SU-DHL-6 (cell line): Measurements from ENCODE around the gene MYLK4.

Source experiments
- H2AFZ ChIP-seq: fragments of 200-600 bp; sonication (generic); 2 replicates; pipeline ENCODE4 v1.6.1; 2014; ENCODE audit warnings: low read depth, mild to moderate bottlenecking, moderate library complexity, mixed read lengths, antibody characterized with exemption, low read length; ENCODE audit not compliant: severe bottlenecking
- H3F3A ChIP-seq: fragments of 200-600 bp; shearing (Covaris generic); 2 replicates; pipeline ENCODE4 v1.6.0; 2016; ENCODE audit warnings: antibody characterized with exemption, mild to moderate bottlenecking; ENCODE audit not compliant: insufficient read depth
- H3K27ac ChIP-seq: fragments of 200-600 bp; sonication (generic); 2 replicates; pipeline ENCODE4 v1.5.1; 2016; ENCODE audit warnings: low read depth, mild to moderate bottlenecking, low read length, moderate library complexity, mixed read lengths
- H3K27me3 ChIP-seq: fragments of 200-600 bp; sonication (generic), shearing (Covaris generic); 2 replicates; pipeline ENCODE4 v1.6.0; 2014; ENCODE audit warnings: mild to moderate bottlenecking, low read length
- H3K36me3 ChIP-seq: fragments of 200-600 bp; sonication (generic); 2 replicates; pipeline ENCODE4 v1.6.1; 2014; ENCODE audit warnings: mild to moderate bottlenecking, low read length, mixed read lengths
- H3K4me2 ChIP-seq: fragments of 300-600, 200-600 bp; shearing (Covaris generic), sonication (generic); 2 replicates; pipeline ENCODE4 v1.6.0; 2014; ENCODE audit warnings: low read length, low read depth, mild to moderate bottlenecking; ENCODE audit not compliant: poor library complexity, severe bottlenecking
- H3K4me3 ChIP-seq: fragments of 200-600 bp; sonication (generic); 2 replicates; pipeline ENCODE4 v1.5.1; 2014; ENCODE audit warnings: antibody characterized with exemption, low read length, mild to moderate bottlenecking, mixed read lengths; ENCODE audit not compliant: insufficient read depth, poor library complexity, severe bottlenecking
- H3K79me2 ChIP-seq: fragments of 200-600 bp; sonication (generic); 2 replicates; pipeline ENCODE4 v1.6.1; 2014; ENCODE audit warnings: mild to moderate bottlenecking, low read length, moderate library complexity; ENCODE audit not compliant: insufficient read depth
- H3K9ac ChIP-seq: fragments of 200-600 bp; sonication (generic); 2 replicates; pipeline ENCODE4 v1.7.0; 2014; ENCODE audit warnings: mild to moderate bottlenecking, low read length
- H3K9me2 ChIP-seq: fragments of 200-600 bp; sonication (generic); replicated peaks from 2 replicates; pipeline ENCODE4 v1.6.1; 2014; ENCODE audit warnings: low read length; ENCODE audit not compliant: insufficient read depth
- H3K9me3 ChIP-seq: fragments of 200-600 bp; sonication (generic); 2 replicates; pipeline ENCODE4 v1.6.1; 2014; ENCODE audit warnings: low read length, mixed read lengths; ENCODE audit not compliant: insufficient read depth
- H4K20me1 ChIP-seq: fragments of 200-600 bp; sonication (generic); 2 replicates; pipeline ENCODE4 v1.6.1; 2014; ENCODE audit warnings: low read depth, mild to moderate bottlenecking, antibody characterized with exemption, low read length, moderate library complexity, mixed read lengths
- CTCF ChIP-seq: fragments of 200-600 bp; sonication (generic); IDR thresholded peaks from one replicate; pipeline ENCODE4 v1.5.1; 2017; ENCODE audit warnings: antibody characterized with exemption, mild to moderate bottlenecking, low read length, moderate library complexity; ENCODE audit not compliant: insufficient read depth, poor library complexity, severe bottlenecking
- EZH2phosphoT487 ChIP-seq: fragments of 200-600 bp; sonication (generic), shearing (Covaris generic); conservative IDR thresholded peaks from 2 replicates; pipeline ENCODE4 v1.6.1; 2018; ENCODE audit warnings: mild to moderate bottlenecking, antibody characterized with exemption, low read length, moderate library complexity, mixed read lengths

The MYLK4 gene

DNA sequence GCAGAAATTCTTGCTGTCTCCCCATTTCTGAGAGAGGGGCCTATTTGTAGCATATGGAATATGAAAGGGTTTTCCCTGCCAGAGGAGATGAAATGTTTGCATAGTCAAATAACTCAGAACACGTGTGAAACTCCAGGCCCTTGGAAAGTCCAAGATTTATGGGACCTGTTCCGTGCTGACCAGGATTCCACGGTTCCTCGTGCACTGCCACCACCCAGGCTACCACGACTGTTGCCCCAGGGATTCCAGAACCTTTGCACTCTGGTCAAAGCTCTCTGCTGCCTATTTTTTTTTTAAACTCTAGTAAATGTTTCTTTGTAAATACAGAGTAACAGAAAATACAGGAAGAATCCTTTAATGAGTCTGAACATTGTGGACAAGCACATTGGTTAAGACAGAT is 35.0 kb downstream of the MYLK4 start:
- no peak overlapping the region for H3K9ac ChIP-seq
- H3K79me2 ChIP-seq, result no peaks in the 10 kb centered on the region
- H3K9me3 ChIP-seq, result peaks cover 15% of the 10 kb centered on the region; the same call in 1 of the 2 replicates
- no peaks in the 10 kb centered on the region for H3K36me3 ChIP-seq
- H3K27ac ChIP-seq, result no peak overlapping the region
- H3K27me3 ChIP-seq, result peaks cover 4% of the 10 kb centered on the region; the same call in 1 of the 2 replicates
- H3K4me2 ChIP-seq, result no peak overlapping the region
- H4K20me1 ChIP-seq, result no peaks in the 10 kb centered on the region
- H3K4me3 ChIP-seq, result no peak overlapping the region
- no peak overlapping the region for H2AFZ ChIP-seq
- TF ChIP-seq EZH2phosphoT487 (no peak), CTCF (no peak)
- no peaks in the 10 kb centered on the region for H3K9me2 ChIP-seq
- no peaks in the 10 kb centered on the region for H3F3A ChIP-seq

DNA sequence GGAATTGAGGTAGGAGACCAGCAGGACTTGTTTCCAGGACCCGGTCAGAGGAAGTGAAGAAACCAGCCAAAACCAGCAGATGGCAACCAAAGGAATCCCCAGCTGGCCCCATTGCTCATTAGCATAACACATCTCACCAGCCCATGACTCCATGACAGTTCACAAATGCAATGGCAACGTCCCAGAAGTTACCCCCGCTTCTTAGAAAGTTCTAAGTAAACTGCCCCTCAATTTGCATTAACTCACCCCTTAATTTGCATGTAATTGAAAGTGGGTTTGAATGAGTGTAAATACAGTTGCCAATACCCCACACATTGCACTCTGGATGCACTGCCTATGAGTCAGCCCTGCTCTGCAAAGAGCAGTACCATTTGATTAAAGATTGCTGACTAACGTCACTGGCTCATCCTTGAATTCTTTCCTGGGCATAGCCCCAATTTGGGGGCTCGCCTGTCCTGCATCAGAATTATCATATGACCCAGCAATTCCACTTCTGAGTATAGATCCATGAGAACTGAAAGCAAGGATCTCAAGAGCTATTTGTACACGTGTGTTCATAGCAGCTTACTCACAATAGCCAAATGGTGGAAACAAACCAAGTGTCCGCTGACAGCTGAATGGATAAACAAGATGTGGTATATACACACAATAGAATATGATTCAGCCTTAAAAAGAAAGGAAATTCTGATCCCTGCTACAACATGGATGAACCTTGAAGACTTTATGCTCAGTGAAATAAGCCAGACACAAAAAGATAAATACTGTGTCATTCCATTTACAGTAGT is 36.4 kb downstream of the MYLK4 start:
- H3K4me2 ChIP-seq, result no peak overlapping the region

GRCh38 chr6:2713473-2714110 is 37.1 kb downstream of the MYLK4 start:
- H3K9ac ChIP-seq, result no peak overlapping the region
- H3K27me3 ChIP-seq, result peaks cover 4% of the 10 kb centered on the region; the same call in 1 of the 2 replicates

More for the DNA sequence above, 36.4 kb downstream of the MYLK4 start:
- Histone ChIP-seq H3K79me2 (no peaks in the 10 kb centered on the region), H3K27me3 (peaks cover 4% of the 10 kb centered on the region; the same call in 1 of the 2 replicates), H3F3A (no peaks in the 10 kb centered on the region), H3K9me2 (no peaks in the 10 kb centered on the region), H3K27ac (no peak overlapping the region), H3K9ac (no peak overlapping the region), H3K9me3 (peaks cover 26% of the 10 kb centered on the region; the same call in 1 of the 2 replicates), H3K36me3 (no peaks in the 10 kb centered on the region), H3K4me3 (no peak overlapping the region), H4K20me1 (no peaks in the 10 kb centered on the region), H2AFZ (no peak overlapping the region)
- TF ChIP-seq EZH2phosphoT487, result no peak
- TF ChIP-seq CTCF, result no peak

More at GRCh38 chr6:2713473-2714110, 37.1 kb downstream of the MYLK4 start:
- Histone ChIP-seq H4K20me1 (no peaks in the 10 kb centered on the region), H3K9me3 (peaks cover 31% of the 10 kb centered on the region; the same call in 1 of the 2 replicates), H3F3A (no peaks in the 10 kb centered on the region), H3K9me2 (no peaks in the 10 kb centered on the region), H3K4me3 (no peak overlapping the region), H2AFZ (no peak overlapping the region), H3K36me3 (no peaks in the 10 kb centered on the region), H3K79me2 (no peaks in the 10 kb centered on the region), H3K4me2 (no peak overlapping the region), H3K27ac (no peak overlapping the region)
- TF ChIP-seq CTCF (no peak), EZH2phosphoT487 (no peak)
